Mucosa of gallbladder (tissue), 1 donor: Measurements from ENCODE around the gene PACSIN3. TPM values are rescaled to one million over a fixed set of nuclear protein-coding genes. Genes with fewer than 3 reads are reported as not detected.
"Not testable (repeated sequence)": the region's sequence is repeated elsewhere in the genome, so short reads cannot be mapped to it uniquely, and the experiment has no call there.

Experiments used
- DNase-seq: peaks from one replicate; pipeline ENCODE4 v3.0.0-alpha.2; 2020; ENCODE audit warnings: low spot score
- total RNA-seq: library from RNA; stranded (reverse); gene quantifications from one replicate; pipeline ENCODE4 v1.2.1, GENCODE V29; 2021
- donor health status: DM: no; HTN: no; CAD: no.

Gene PACSIN3
- total RNA-seq, 1 donor from 2014 or later = 34.4 TPM

DNA sequence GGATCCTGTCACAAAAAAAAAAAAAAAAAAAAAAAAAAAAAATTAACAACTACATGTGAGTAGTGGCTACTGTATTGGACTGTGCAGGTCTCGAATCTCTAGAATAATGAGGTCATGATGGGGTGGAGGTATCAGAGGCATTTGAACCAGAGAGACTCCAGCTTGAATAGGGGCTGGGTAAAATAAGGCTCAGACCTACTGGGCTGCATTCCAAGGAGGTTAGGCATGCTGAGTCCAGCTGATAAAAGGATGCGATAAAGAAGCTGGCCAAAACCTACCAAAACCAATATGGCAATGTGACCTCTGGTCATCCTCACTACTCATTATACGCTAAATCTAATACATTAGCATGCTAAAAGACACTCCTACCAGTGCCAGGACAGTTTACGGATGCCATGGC, 5.9 kb upstream of the PACSIN3 start:
- no peak for DNase-seq

DNA sequence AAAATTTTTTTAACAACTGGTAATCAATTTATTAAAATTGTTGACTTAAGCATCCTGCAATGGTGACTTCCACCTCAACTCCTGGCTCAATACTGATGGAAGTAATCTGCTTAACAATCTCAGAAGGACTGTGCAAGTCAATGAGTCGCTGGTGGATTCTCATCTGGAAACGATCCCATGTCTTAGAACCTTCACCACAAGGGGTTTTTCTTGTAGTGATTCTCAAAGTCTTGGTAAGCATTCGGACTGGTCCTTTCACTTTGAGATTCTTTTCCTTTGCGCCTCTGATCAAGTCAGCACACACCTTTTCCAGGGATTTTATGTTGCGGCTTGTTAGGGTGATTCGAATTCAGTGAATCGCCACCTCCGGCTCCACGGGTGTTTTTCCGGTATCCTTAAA, 4.9 kb upstream of the PACSIN3 start:
- DNase-seq = not testable (repeated sequence)

DNA sequence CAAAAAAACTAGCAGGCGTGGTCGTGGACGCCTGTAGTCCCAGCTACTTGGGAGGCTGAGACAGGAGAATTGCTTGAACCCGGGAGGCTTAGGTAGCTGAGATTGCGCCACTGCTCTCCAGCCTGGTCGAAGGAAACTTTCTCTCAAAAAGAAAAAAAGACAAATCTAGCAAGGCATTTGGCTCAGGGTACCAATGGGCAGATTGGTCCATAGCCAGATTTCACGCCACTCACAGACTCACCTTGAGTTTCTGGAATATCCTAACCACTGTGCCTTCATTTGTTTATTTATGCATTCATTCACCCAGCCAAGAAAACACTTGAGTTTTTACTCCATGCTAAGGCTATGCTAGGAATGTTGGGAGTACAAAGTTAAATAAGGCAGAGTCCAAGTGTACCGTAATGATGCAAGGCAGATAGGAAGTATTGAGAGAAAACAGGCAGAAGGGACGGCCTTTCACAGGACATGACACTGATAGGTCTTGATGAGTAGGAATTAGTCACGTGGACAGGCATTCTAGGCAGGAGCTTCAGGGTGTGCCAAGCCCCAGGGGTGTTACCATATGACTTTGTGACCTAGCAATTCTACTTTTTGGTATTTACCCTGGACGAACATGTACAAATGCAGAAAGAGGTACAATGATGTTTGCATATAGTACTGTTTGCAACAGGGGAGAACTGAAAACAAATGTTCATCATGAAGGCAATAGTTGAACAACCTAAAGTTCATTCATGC, 3.0 kb upstream of the PACSIN3 start:
- peak; percentile 47 for DNase-seq

DNA sequence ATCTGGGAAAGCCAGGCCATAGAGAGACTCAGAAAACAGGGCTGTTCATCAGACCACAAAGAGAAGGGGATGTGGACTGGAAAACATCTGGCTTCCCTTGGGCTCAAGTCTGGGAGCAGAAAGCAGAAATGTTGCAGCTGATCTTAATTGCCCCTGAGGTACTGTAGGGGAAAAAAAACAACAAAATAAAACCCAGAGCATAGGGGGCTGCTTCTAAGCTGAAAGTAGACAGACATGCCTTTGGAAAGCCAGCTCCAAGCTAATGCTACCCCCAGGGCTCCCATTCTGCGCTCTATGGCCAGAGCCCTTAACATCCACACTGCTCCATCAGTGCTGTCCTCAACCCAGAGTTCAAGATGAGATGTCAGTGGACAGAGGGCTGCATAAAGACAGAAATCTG, 2.0 kb upstream of the PACSIN3 start:
- DNase-seq = no peak

DNA sequence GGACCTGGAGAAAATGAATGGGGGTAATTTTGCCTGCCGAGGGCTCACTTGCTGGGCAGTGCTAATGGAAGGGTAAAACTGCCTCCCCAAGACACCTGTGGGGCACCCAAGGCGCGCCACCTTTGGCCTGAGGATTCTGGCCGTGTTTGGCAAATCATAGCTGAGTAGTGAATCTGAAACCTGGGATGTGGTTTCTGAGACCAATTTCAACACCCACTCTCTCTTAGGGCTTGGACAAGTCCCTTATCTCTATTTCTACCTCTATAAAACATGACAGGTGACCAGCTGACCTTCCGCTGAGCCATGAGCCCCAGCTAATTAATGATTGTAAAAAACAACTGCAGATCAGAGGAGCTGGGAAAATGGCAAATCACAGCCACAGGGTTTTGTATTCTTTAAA, 1.5 kb upstream of the PACSIN3 start:
- DNase-seq = no peak

DNA sequence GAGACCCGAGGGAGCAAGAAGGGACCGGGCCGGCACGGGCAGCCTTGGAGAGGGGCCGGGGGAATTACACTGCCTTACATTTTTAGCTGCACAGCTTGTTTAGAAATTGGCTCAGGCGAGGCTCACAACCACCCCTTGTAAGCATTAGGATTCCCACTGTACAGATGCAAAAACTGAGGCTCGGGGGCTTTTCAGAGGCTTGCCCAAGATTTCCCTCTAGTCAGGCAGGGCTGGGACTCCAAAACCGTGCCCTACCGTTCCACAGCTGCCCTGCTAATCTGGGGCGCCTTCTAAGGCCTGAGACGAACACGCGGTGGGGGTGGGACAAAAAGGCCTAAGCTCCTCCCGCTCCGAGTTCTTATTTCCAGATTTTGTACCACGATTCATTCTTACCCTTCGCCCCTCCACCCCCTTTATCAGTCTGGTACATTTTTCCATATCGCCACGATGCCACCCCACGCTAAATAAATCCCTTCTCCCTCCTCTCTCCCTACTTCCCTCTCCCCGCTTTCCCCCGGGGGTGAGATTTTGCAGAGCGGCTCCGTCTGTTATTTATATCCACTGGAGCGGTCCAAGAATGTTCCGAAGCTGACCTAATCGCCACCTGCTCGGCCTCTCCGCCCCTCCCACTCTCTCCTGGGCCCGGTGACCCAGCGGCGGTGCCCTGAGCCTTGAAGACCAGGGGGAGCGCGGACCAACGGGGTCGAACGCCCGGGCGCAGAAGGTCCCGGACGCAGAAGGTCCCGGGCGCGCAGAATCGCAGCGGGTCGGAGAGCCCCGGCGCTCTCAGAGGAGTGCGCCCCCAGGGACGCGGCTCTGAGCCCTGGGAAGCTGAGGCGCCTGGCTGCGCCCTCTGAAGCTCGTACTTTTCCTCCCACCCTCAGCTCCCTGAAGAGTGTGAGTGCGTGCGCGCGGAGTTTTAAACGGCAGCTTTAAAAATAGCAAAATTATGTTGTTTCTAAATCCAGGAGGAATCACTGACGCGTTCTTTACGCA, 764 bp upstream of the PACSIN3 start:
- peak; percentile 43 for DNase-seq

DNA sequence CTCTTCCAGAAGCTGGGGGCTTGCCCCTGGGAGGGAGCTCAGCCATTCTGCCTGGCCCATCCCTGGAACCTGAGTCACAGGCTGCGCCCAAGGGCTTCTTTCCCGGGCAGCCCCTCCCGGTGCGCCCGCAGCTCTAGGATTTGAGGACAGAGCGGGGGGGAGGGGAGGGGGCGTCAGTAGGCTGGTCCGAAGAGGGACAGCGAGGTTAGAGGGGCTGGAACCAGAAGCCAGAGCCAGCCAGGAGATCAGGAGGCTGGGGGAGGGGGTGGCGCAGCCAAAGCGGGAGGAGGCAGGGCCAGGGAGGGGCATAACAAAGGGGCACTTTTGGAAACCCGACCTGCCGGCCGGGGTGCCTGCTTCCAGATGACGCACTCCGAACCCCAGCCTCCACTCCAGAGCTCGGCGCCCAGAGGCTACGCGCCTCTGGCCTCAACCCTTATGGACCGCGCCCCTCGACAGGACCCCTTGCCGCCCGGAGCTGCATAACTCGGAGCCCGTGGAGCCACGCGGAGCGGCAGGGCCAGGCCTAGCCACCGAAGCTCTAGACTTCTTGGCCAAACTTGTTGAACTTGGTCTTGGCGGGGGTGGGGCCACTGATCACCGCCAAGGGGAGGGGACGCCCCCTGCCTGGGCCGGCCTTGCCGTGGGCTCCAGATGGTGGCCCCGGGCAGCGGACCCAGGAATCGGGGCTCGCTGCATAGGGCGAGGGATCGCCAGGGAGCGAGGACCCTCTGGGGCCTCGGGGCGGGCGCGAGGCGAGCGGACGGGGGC, 744 bp downstream of the PACSIN3 start:
- no peak for DNase-seq

DNA sequence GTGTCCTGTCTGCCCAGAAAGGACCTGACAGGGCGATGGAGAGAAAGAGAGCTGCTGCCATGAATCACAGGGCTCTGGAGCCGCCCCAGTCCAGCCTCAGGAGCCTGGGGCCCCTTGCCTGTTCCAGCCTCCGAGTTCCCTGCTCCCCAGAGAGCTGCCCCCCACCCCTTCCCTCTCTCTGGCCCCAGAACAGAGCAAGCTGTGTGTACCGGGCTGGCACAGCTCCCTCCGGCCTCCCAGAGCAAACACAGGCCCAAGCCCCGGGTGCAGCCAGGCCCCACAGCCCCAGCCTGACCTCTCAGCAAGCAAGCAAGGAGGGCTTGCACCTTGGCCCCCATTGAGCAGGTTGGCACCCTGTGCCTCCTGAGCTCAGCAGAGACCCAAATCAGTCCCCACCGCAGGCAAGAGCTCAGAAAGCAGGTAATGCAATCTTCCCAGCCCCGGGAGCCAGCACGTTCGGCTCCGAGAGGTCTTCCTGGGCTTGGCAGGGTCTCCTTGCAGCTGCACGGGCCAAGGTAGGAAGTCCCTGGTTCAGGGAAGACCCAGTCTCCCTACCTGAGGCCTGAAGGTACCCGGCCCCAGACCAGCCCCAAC, 1.4 kb downstream of the PACSIN3 start:
- DNase-seq = no peak

DNA sequence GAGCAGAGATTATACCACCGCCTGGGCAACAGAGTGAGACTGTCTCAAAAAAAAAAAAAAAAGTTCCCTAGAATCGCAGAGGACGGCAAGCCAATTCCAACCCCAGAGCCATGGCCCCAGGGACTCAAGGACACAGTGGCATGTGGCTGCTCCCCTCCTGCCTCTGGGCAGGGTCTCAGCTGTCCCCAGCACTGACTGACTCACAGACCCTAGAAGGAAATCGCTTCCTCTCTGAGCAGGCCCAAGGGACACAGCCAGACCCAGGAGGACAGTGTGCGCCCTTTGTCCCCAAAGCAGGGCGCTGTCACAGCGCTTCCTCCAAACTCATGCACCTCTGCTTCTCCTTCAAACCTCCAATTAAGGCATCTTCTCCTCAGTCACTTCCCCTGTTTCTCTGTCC, 2.3 kb downstream of the PACSIN3 start:
- no peak for DNase-seq

DNA sequence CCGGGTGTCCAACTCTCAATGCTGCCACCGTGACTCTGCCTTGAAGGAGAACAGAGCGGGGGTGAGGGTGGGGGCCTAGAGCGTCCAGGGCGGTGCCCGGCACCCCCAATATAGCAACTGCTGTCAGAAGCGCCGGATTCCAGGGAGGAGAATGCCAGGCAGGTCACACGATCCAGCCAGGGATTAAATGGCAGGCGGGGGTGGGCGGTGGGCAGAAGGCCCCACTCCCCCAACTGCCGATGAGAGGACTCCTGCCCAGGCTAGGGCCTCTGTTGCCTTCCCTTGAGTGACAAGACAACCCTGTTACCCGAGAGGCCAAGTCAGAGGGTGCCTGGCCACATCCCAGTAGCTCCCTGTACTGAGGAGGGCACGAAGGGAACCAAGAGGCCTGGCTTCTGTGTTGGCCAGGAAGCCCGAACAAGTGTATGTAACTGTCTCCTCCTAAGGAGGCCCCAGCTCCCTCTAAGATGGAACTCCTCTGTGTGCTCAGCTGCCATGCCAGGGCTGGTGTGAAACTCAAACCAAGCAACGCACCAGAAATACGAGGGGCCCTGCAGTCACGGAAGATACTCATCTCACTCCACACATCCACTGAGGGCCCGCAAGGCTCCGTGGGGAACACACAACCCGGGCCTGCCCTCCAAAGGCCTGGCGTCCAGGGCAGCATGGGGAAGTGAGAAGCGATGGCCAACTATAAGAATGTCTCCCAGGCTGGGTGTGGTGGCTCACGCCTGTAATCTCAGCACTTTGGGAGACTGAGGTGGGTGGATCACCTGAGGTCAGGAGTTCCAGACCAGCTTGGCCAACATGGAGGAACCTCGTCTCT, 3.0 kb downstream of the PACSIN3 start:
- no peak for DNase-seq

DNA sequence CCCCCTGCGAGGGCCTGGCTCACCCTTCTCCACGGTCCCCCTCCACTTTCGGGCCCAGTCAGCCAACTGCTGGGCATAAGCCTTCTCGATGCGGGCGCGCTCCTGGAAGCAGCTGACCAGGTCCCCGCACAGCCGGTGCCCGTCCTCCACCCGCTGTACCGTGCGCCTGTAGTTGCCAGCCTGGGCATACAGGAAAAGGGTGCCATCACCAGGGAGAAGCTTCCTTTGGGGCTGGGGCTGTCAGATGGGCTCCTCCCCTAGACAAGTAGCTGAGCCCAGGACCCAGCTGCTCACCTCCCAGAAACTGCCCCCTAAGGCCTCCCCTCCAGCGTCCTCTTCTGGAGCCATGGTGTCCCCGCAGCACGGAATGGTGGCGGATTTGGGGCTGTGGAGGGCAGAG, 3.9 kb downstream of the PACSIN3 start:
- DNase-seq = no peak

DNA sequence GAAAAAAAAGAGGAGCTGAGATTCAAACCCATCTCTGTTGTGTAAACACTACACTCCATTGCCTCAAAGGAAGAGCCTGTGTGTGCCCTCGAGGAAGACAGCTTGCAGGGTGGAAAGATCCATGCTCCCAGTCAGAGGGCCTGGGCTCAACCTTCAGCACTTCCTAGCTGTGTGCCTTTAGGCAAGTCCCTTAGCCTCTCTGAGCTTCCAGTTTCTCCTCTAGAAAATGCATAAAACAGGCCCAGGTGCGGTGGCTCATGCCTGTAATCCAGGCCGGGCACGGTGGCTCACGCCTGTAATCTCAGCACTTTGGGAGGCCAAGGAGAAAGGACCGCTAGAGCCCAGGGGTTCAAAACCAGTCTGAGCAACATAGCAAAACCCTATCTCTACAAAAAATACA, 5.0 kb downstream of the PACSIN3 start:
- no peak for DNase-seq

DNA sequence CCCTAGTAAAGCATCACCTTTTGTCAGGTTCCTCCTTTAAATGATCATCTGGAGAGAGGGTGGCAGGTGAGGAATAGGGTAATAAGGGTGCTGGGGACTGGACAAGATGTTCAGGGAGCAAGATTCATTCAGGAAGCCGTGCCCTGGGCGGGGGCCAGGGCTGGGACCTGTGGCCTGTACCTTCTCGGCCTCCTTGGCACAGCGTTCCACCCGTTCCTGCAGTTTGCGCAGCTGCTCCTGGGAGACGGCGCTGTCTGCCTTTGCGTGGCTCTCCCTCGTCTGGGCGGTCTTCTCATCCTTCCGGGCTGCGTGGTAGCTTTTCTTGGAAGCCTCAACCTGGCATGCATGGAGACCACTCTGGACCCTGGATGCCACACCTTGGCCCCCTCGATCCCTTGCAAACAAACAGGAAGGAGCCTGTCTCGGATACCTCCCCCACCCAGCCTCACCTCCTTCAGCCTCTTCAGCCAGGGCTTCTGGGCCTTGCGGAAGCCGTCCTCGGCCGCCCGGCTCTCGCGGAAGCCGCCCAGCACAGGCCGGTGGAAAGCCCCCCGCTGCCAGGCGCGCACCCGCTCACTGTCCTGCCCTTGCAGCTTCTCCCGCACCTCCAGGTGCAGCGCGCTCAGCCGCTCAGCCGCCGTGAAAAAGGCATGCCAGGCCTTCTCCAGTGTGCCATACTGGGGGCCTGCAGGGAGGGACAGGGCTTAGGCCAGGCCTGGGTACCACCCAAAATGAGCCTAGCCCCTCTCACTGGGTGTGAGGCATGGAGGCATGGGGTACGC, 6.0 kb downstream of the PACSIN3 start:
- DNase-seq = no peak

DNA sequence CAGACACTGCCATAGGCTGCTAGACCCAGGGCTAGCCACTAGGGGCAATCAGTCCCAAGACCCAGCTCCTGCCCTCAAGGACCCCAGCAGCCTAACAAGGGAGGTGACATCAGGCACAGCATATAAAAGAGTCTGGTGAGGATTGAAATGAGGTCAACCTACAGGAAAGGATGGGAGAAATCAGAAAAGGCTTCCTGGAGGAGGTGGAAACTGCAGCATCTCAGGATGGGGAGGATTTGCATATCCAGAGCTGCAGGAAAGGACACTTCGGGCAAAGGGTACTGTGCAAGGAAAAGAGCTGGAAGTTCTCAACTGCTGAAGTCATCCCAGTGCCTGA, 6.6 kb downstream of the PACSIN3 start:
- DNase-seq = no peak

DNA sequence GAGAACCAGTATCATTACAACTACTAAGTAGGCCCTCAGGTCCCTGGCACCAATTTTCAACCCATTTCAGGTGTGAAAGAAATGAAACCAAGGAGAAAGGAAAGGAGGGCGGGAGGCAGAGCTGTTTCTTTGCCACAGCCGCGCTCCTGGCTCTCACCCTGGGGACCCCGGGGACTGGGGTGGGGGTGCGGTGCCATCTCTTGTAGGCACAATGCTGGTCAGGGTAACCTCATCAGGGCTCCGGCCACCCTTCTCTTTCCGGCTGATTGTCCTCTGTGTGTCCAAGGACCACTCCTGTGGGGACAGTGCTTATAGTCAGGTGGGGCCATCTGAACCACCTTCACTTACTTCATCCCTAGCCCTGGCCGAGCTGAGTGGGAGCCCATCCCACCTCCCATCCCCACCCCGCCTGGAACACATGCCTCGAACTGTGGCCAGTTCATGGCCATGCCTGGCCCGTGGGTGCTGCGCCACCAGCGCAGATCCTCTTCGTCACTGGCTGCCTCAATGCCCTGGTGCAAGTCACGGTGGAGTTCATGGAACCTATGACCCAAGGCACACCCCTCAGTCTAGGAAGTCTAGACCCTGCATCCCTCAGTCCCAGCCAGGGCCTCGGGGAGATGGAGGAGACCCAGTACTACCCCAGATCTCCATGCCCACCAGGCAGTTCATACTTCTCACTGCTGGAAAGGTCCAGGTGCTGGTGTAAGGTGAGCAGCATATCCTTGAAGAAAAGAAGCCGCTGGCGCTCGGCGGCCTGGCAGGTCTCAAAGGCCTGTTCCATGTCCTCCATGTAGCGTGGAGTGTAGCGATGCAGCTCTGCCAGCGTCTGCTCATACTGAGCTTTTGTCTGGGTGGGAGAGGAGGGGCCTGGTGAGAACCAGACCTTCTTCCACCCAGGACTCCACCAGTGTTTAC, 7.2 kb downstream of the PACSIN3 start:
- no peak for DNase-seq

DNA sequence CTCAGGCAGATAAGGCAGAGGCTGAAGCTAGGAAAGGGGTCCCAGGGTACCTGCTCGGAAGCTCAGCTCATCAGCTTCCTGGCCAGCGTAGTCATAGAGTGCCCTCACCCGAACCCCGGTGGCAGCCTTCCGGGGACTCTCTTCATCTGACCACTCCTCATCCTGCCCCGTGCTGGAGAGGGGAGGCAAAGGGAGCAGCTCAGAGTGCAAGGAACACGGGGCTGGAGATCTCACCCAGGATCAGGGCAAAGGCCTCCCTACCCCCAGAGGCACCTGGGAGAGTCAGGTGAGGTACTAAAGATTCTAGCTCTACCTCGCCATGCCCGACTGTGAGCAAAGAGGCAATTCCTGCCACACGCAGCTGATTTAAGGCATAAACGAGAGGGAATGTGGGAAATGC, 7.9 kb downstream of the PACSIN3 start:
- DNase-seq = no peak

DNA sequence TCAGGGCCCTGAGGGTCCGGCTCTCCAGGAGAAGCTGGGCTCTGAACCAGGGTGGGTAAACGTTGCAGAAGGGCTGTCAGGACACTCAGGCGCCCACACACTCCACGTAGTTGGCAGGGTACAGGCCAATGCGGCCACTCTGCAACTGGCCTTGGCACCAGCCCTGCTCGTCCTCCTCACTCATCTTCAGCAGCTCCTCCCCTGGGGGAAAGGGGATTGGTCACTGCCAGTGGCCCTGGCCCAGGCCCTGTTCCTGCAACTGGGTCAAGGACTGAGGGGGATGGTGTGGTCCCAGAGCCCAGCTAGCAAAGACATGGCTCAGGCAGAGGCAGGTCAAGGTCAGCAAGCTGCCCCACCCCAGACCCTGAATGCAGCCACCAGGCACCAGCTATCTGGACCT, 8.4 kb downstream of the PACSIN3 start:
- no peak for DNase-seq

DNA sequence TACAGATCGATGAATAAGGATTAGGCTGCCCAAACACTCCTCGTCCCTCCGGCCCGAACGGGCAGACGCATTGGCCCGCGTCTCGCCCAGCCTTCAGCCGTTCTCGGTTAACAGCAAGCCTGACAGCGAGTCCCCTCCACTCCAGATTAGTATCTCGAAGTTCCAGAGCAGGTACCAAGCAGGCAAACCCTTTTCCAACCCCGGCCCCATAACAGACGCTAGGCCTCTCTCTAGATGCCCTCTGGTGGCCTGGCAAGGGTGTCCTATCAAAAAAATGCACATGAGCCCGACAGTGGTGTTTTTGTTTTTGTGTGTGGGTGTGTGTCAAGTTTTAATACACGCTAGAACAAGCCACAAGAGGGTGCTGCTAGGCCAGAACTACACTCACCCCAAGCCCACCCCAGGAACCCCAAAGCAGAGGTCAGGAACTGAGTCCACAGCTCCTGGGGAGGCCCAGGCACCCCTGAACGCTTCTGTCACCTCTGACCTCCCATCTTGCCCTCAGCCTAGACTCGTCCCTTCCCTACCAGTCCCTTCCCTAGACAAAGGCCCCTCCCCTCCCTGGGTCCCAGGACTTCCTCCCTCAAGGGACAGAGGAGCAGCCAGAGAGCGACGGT, 8.9 kb downstream of the PACSIN3 start:
- DNase-seq = peak; percentile 77
